H1 (cell line): ENCODE data around the gene TRABD. TPM values are rescaled to one million over a fixed set of nuclear protein-coding genes. Genes with fewer than 3 reads are reported as not detected.

Experiments
- BCL11A ChIP-seq, 2 experiments: IDR thresholded peaks; one replicate each; pipeline ENCODE4 v1.6.1; 2011; ENCODE audit warnings: low read depth in 2 of 2, low read length in 2 of 2, mild to moderate bottlenecking in 2 of 2
- EGR1 ChIP-seq: IDR thresholded peaks from 2 replicates; pipeline ENCODE4 v1.6.1; 2011; ENCODE audit warnings: low read depth, low read length, borderline replicate concordance
- EZH2 ChIP-seq: fragments of 200-600 bp; sonication (generic); IDR thresholded peaks from 2 replicates; pipeline ENCODE4 v1.7.1; 2012; ENCODE audit warnings: low read depth, mild to moderate bottlenecking, moderate library complexity, low read length, inconsistent platforms; ENCODE audit not compliant: severe bottlenecking
- PHF8 ChIP-seq: fragments of 200-600 bp; sonication (generic); conservative IDR thresholded peaks from 2 replicates; pipeline ENCODE4 v1.7.1; 2012; ENCODE audit warnings: low read depth, mild to moderate bottlenecking, inconsistent platforms, low read length, moderate library complexity
- TAF1 ChIP-seq: IDR thresholded peaks from 2 replicates; pipeline ENCODE4 v1.6.1; 2011; ENCODE audit warnings: mild to moderate bottlenecking, low read depth, low read length
- ZNF274 ChIP-seq: IDR thresholded peaks from 2 replicates; pipeline ENCODE4 v1.7.0; 2012; ENCODE audit warnings: low read length, borderline replicate concordance; ENCODE audit errors: extremely low read depth
- polyA plus RNA-seq, 7 experiments: library from polyadenylated mRNA; depleted of rRNA in 3 of 7; stranded (reverse) in 5 of 7; unstranded in 2 of 7; fragments of >200 nt in 5 of 7; fragments of 200-250 nt in 2 of 7; gene quantifications; 1 replicate in 5 of 7; 2 replicates in 1 of 7; 4 replicates in 1 of 7; pipeline versions ENCODE4 v1.2.1 to v1.2.3, GENCODE V29; 2011 to 2013; ENCODE audit warnings: missing spikeins in 2 of 7, mixed read lengths in 2 of 7
- total RNA-seq: library from RNA; stranded (reverse); fragmentation: NEBNext Ultra II Directional; extraction: Animal tissue kit (Norgen Biotek cat#: 25700); gene quantifications from 2 replicates; pipeline ENCODE4 v1.2.1, GENCODE V29; 2021

Gene TRABD
- total and polyA plus RNA-seq, 2 of the 8 experiments (the other 6 are each of a cell fraction or from before 2014, with no cell fraction given) = 44.2 to 57.5 TPM

DNA sequence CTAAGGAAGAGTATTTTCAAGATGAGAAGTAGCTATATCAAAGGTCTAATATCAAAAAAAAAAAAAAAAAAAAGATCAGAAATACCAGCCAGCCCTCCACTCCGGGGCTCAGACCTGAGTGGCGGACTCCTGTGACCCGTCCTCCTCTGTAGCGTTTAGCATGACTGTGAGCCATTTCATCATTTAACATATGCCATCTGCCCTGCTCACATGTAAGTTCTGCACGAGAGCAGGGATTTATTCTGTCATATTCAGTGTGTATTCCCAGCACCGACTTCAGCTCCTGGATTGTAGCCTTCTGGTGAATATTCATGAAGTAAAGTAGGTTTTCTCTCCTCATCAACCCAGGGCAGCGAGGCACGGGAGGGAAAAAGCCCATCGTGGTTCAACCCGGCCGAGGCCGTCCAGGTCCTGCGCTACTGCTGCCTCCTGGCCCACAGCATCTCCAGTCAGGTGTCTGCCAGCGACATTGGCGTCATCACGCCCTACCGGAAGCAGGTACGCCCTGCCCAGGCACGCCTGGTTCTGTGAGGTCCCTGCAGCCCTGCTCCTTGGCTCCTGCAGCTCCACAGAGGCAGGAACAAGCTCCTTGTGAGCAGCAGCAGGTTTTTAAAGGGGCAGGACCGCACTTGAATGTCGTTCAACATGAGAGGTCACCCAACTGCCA is 27.9 kb upstream of the TRABD start (continued):
- TF ChIP-seq PHF8 (no peak), BCL11A (IDR thresholded peaks at IDR 0.05; ENCODE audit: low read depth in 2 of 2, low read length in 2 of 2) (no peak), TAF1 (no peak), EZH2 (no peak), ZNF274 (no peak), EGR1 (no peak)
- TF ChIP-seq, all 59 proteins: peak for 0
